ENCODE measurements around the gene SLIT3. TPM values are rescaled to one million over a fixed set of nuclear protein-coding genes. Genes with fewer than 3 reads are reported as not detected.
"Not testable (repeated sequence)": the region's sequence is repeated elsewhere in the genome, so short reads cannot be mapped to it uniquely, and the experiment has no call there.

Gene SLIT3
- total RNA-seq, 1 donor from 2014 or later = 16.6 TPM

- intact Hi-C loops (cut with DNase I) = no loop called here
- DNase-seq (ENCODE audit: low spot score) = no peak
These were observed 174.4 kb downstream of the SLIT3 start for GRCh38 chr5:169126481-169127021.

GRCh38 chr5:169125571-169125970 is 175.4 kb downstream of the SLIT3 start:
- no peak for DNase-seq (ENCODE audit: low spot score)
- intact Hi-C loops (cut with DNase I) = no loop called here

GRCh38 chr5:169122951-169123350 is 178.0 kb downstream of the SLIT3 start:
- intact Hi-C loops (cut with DNase I) = no loop called here
- DNase-seq (ENCODE audit: low spot score) = no peak

- intact Hi-C loops (cut with DNase I) = no loop called here
- DNase-seq (ENCODE audit: low spot score) = no peak
These were observed 179.1 kb downstream of the SLIT3 start for GRCh38 chr5:169121630-169122420.

- intact Hi-C loops (cut with DNase I) = loop anchor here (5.0 kb wide), 2 partner anchors 78 to 183 kb away; partner anchors contain the start of gene SLIT3
- DNase-seq (ENCODE audit: low spot score) = no peak
These were observed 181.5 kb downstream of the SLIT3 start for GRCh38 chr5:169119288-169120048.

- DNase-seq (ENCODE audit: low spot score) = no peak
- intact Hi-C loops (cut with DNase I) = loop anchor here (5.0 kb wide), 2 partner anchors 80 to 185 kb away; partner anchors contain the start of gene SLIT3
These were observed 183.9 kb downstream of the SLIT3 start for GRCh38 chr5:169116961-169117461.

GRCh38 chr5:169115461-169116124 is 185.3 kb downstream of the SLIT3 start:
- intact Hi-C loops (cut with DNase I) = loop anchor here (5.0 kb wide), 2 partner anchors 82 to 187 kb away; partner anchors contain the start of gene SLIT3
- no peak for DNase-seq (ENCODE audit: low spot score)

GRCh38 chr5:169114466-169115065 is 186.4 kb downstream of the SLIT3 start:
- DNase-seq (ENCODE audit: low spot score) = no peak
- intact Hi-C loops (cut with DNase I) = loop anchor here (5.0 kb wide), 2 partner anchors 83 to 188 kb away; partner anchors contain the start of gene SLIT3

- no peak for DNase-seq (ENCODE audit: low spot score)
- intact Hi-C loops (cut with DNase I) = no loop called here
These were observed 188.9 kb downstream of the SLIT3 start for GRCh38 chr5:169112016-169112415.

GRCh38 chr5:169106911-169107706 is 193.8 kb downstream of the SLIT3 start:
- no peak for DNase-seq (ENCODE audit: low spot score)
- intact Hi-C loops (cut with DNase I) = no loop called here

- intact Hi-C loops (cut with DNase I); DNase-seq (ENCODE audit: low spot score): not testable (repeated sequence)
These were observed 195.4 kb downstream of the SLIT3 start for GRCh38 chr5:169105582-169105981.

GRCh38 chr5:169104937-169105494 is 195.9 kb downstream of the SLIT3 start:
- intact Hi-C loops (cut with DNase I) = no loop called here
- no peak for DNase-seq (ENCODE audit: low spot score)

- DNase-seq (ENCODE audit: low spot score) = no peak
- intact Hi-C loops (cut with DNase I) = no loop called here
These were observed 197.3 kb downstream of the SLIT3 start for GRCh38 chr5:169103586-169104181.

- intact Hi-C loops (cut with DNase I) = no loop called here
- DNase-seq (ENCODE audit: low spot score) = no peak
These were observed 199.0 kb downstream of the SLIT3 start for GRCh38 chr5:169101966-169102365.

- intact Hi-C loops (cut with DNase I) = no loop called here
- no peak for DNase-seq (ENCODE audit: low spot score)
These were observed 200.2 kb downstream of the SLIT3 start for GRCh38 chr5:169100735-169101075.

- intact Hi-C loops (cut with DNase I) = no loop called here
- no peak for DNase-seq (ENCODE audit: low spot score)
These were observed 200.9 kb downstream of the SLIT3 start for GRCh38 chr5:169099801-169100734.

All from cardiac septum (tissue), 1 donor.